ENCODE data around the gene KAZN.

- TF ChIP-seq CTCF (IDR thresholded peaks at IDR 0.05) (no peak), POLR2A (IDR thresholded peaks at IDR 0.05) (no peak)
Observed at GRCh38 chr1:14765773-14766172, 167.3 kb downstream of the KAZN start.
